HG03575 (cell line): ENCODE data around the gene TSPOAP1.

ENCODE experiments used
- ATAC-seq: cut with Tn5 transposase; IDR thresholded peaks from one replicate; pipeline ENCODE4 v1.9.1; 2021; ENCODE audit not compliant: unreplicated experiment, insufficient number of reproducible peaks, low FRiP score; ENCODE audit errors: extremely low read depth

Gene TSPOAP1

GRCh38 chr17:58321571-58322525 is 6.7 kb downstream of the TSPOAP1 start:
- no peak for ATAC-seq

- ATAC-seq = no peak
Measured at GRCh38 chr17:58320570-58321323, 7.8 kb downstream of the TSPOAP1 start.

GRCh38 chr17:58320163-58320558 is 8.4 kb downstream of the TSPOAP1 start:
- ATAC-seq = no peak

- ATAC-seq = no peak
Measured at GRCh38 chr17:58319173-58320162, 9.1 kb downstream of the TSPOAP1 start.

GRCh38 chr17:58318627-58319172 is 9.9 kb downstream of the TSPOAP1 start:
- no peak for ATAC-seq

- no peak for ATAC-seq
Measured at GRCh38 chr17:58318065-58318481, 10.5 kb downstream of the TSPOAP1 start.

GRCh38 chr17:58317421-58318064 is 11.1 kb downstream of the TSPOAP1 start:
- no peak for ATAC-seq

GRCh38 chr17:58316260-58316960 is 12.2 kb downstream of the TSPOAP1 start:
- ATAC-seq = no peak

GRCh38 chr17:58315750-58316149 is 12.8 kb downstream of the TSPOAP1 start:
- no peak for ATAC-seq

- ATAC-seq = no peak
Measured at GRCh38 chr17:58315281-58315711, 13.3 kb downstream of the TSPOAP1 start.

GRCh38 chr17:58314706-58315015 is 13.9 kb downstream of the TSPOAP1 start:
- no peak for ATAC-seq

GRCh38 chr17:58313815-58314705 is 14.5 kb downstream of the TSPOAP1 start:
- no peak for ATAC-seq

GRCh38 chr17:58312829-58313228 is 15.8 kb downstream of the TSPOAP1 start:
- ATAC-seq = no peak

- ATAC-seq = no peak
Measured at GRCh38 chr17:58312021-58312630, 16.5 kb downstream of the TSPOAP1 start.

GRCh38 chr17:58311429-58311894 is 17.1 kb downstream of the TSPOAP1 start:
- ATAC-seq = no peak
